ENCODE data around the gene UST. TPM values are rescaled to one million over a fixed set of nuclear protein-coding genes. Genes with fewer than 3 reads are reported as not detected.
"Not testable (repeated sequence)": the region's sequence is repeated elsewhere in the genome, so short reads cannot be mapped to it uniquely, and the experiment has no call there.

Gene UST
- total RNA-seq, 4 donors from 2014 or later, result 2.9 to 12.0 (median 5.7) TPM

- intact Hi-C loops (cut with DNase I), result no loop called here
- WGBS, 2 donors, result 59 to 85% methylated on average over 3 to 9 of the region's 10 CpGs
- Histone ChIP-seq H3K27ac (peak overlapping the region in 2 of 4 donors; percentile 47 to 58), H3K4me3 (no peak overlapping the region), H3K9me3 (no peaks in the 10 kb centered on the region), H3K36me3 (peaks cover 0 to 3% (median 0%) of the 10 kb centered on the region in 3 donors), H3K27me3 (no peaks in the 10 kb centered on the region), H3K4me1 (peaks cover 0 to 21% (median 0%) of the 10 kb centered on the region in 3 donors)
- TF ChIP-seq CTCF (IDR thresholded peaks at IDR 0.05) (no peak), POLR2A (IDR thresholded peaks at IDR 0.05) (no peak)
- DNase-seq, result no peak
Measured at GRCh38 chr6:148969603-148970061, 222.8 kb downstream of the UST start.

- Histone ChIP-seq H3K27me3 (no peaks in the 10 kb centered on the region), H3K27ac (no peak overlapping the region), H3K4me3 (no peak overlapping the region), H3K4me1 (peaks cover 0 to 21% (median 0%) of the 10 kb centered on the region in 3 donors), H3K9me3 (no peaks in the 10 kb centered on the region), H3K36me3 (no peaks in the 10 kb centered on the region)
- intact Hi-C loops (cut with DNase I), result no loop called here
- TF ChIP-seq POLR2A (IDR thresholded peaks at IDR 0.05), result no peak
- 75 to 83% methylated on average over 6 of the region's 6 CpGs for WGBS, 2 donors
- no peak for DNase-seq
Measured at GRCh38 chr6:148971031-148971927, 224.4 kb downstream of the UST start.

- 18 to 20% methylated on average over 1 to 2 of the region's 15 CpGs for WGBS, 2 donors
- intact Hi-C loops (cut with DNase I), result no loop called here
Measured at GRCh38 chr6:148972481-148972880, 225.7 kb downstream of the UST start.

GRCh38 chr6:148973538-148974208, 226.8 kb downstream of the UST start:
- intact Hi-C loops (cut with DNase I), result no loop called here
- DNase-seq, result no peak
- Histone ChIP-seq H3K9me3 (no peaks in the 10 kb centered on the region), H3K4me1 (peaks cover 0 to 15% (median 0%) of the 10 kb centered on the region in 3 donors), H3K4me3 (no peak overlapping the region), H3K27ac (no peak overlapping the region), H3K27me3 (no peaks in the 10 kb centered on the region), H3K36me3 (no peaks in the 10 kb centered on the region)
- WGBS, 2 donors, result 64 to 72% methylated on average over 5 of the region's 5 CpGs
- no peak for TF ChIP-seq POLR2A (IDR thresholded peaks at IDR 0.05)
- peak in 5 of 6 experiments; percentile 8 to 42 (median 29) for TF ChIP-seq CTCF (IDR thresholded peaks at IDR 0.05)

More at GRCh38 chr6:148972481-148972880, 225.7 kb downstream of the UST start:
- H3K36me3 ChIP-seq, result no peaks in the 10 kb centered on the region
- no peak overlapping the region for H3K4me3 ChIP-seq
- peaks cover 0 to 21% (median 0%) of the 10 kb centered on the region in 3 donors for H3K4me1 ChIP-seq
- DNase-seq, result no peak
- H3K27ac ChIP-seq, result no peak overlapping the region
- no peaks in the 10 kb centered on the region for H3K27me3 ChIP-seq
- no peaks in the 10 kb centered on the region for H3K9me3 ChIP-seq
- no peak for TF ChIP-seq POLR2A (IDR thresholded peaks at IDR 0.05)

GRCh38 chr6:148974351-148974750, 227.5 kb downstream of the UST start:
- Histone ChIP-seq H3K36me3 (no peaks in the 10 kb centered on the region), H3K4me3 (no peak overlapping the region), H3K4me1 (peaks cover 0 to 9% (median 0%) of the 10 kb centered on the region in 3 donors), H3K27me3 (no peaks in the 10 kb centered on the region), H3K27ac (no peak overlapping the region), H3K9me3 (no peaks in the 10 kb centered on the region)
- no peak for DNase-seq
- intact Hi-C loops (cut with DNase I), result no loop called here
- TF ChIP-seq CTCF (IDR thresholded peaks at IDR 0.05) (no peak), POLR2A (IDR thresholded peaks at IDR 0.05) (no peak)
- 81 to 82% methylated on average over 4 of the region's 4 CpGs for WGBS, 2 donors

- H3K9me3 ChIP-seq; H3K27ac ChIP-seq; H3K4me1 ChIP-seq; DNase-seq; intact Hi-C loops (cut with DNase I); H3K4me3 ChIP-seq; H3K27me3 ChIP-seq; H3K36me3 ChIP-seq: not testable (repeated sequence)
- 93 to 95% methylated on average over 3 of the region's 3 CpGs for WGBS, 2 donors
Measured at GRCh38 chr6:148978298-148978697, 231.5 kb downstream of the UST start.

All from esophagus squamous epithelium (tissue), 5 donors.